ENCODE measurements around the gene STARD3. TPM values are rescaled to one million over a fixed set of nuclear protein-coding genes. Genes with fewer than 3 reads are reported as not detected.

STARD3 gene
- total RNA-seq, 1 experiment from 2014 or later = 55.5 TPM

DNA sequence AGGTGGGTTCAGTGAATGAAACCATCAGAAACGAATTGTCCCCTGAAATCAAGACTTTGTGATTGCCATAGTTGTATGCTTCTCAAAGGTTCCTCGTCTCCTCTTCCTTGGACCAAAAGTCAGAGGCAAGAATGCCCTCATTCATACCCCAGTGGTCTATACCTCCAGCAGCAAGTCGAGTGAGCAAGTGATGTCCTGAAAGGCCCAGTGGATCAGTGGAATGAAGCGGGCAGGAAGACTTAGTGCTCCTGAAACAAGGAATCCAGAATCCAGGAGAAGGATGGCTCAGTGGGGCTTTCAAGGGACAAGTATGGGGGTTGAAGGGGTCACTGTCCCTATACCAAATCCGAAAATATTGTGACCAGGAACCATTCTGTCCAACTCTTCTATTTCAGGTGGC lies 57.6 kb downstream of the STARD3 start:
- Histone ChIP-seq H3K9me3 (no peaks in the 10 kb centered on the region), H3K4me1 (peaks cover 38% of the 10 kb centered on the region), H3K27me3 (replicated peaks; ENCODE audit: control insufficient read depth, insufficient read depth, low read length) (no peaks in the 10 kb centered on the region), H3K4me3 (ENCODE audit: low read depth, low read length) (no peak overlapping the region), H3K36me3 (ENCODE audit: control insufficient read depth, insufficient read depth, low read length) (no peaks in the 10 kb centered on the region)
- BruUV-seq (replicated peaks) = no TSS peak
- DNase-seq = no peak
- intact Hi-C loops (cut with micrococcal nuclease; ENCODE audit: unreplicated experiment) = no loop called here
- peak overlapping the region; percentile 37 for H3K4me3 Mint-ChIP-seq (ENCODE audit: unreplicated experiment)
- CTCF ChIA-PET = interaction anchor here (0.6 to 2.2 kb wide), 7 partner anchors 23 to 258 kb away, joined by 3 to 15 read pairs (median 5); partner anchors contain the start of gene MIEN1
- peaks cover 11% of the 10 kb centered on the region for H3K36me3 Mint-ChIP-seq (ENCODE audit: insufficient read depth, unreplicated experiment)
- TF ChIP-seq, protein P1, sequence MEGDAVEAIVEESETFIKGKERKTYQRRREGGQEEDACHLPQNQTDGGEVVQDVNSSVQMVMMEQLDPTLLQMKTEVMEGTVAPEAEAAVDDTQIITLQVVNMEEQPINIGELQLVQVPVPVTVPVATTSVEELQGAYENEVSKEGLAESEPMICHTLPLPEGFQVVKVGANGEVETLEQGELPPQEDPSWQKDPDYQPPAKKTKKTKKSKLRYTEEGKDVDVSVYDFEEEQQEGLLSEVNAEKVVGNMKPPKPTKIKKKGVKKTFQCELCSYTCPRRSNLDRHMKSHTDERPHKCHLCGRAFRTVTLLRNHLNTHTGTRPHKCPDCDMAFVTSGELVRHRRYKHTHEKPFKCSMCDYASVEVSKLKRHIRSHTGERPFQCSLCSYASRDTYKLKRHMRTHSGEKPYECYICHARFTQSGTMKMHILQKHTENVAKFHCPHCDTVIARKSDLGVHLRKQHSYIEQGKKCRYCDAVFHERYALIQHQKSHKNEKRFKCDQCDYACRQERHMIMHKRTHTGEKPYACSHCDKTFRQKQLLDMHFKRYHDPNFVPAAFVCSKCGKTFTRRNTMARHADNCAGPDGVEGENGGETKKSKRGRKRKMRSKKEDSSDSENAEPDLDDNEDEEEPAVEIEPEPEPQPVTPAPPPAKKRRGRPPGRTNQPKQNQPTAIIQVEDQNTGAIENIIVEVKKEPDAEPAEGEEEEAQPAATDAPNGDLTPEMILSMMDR (IDR thresholded peaks at IDR 0.05; ENCODE audit: insufficient read depth in 1 of 2, low read depth in 1 of 2, low read length in 1 of 2, severe bottlenecking in 1 of 2, unreplicated experiment in 1 of 2) = no peak
- POLR2A ChIA-PET = interaction anchor here (1.1 to 2.0 kb wide), 2 partner anchors 36 to 45 kb away, joined by 9 to 11 read pairs; partner anchors contain the start of gene MIEN1
- H3K27ac Mint-ChIP-seq (ENCODE audit: unreplicated experiment) = peak overlapping the region; percentile 75
- H3K4me1 Mint-ChIP-seq (ENCODE audit: low read depth, unreplicated experiment) = peaks cover 32% of the 10 kb centered on the region
- no peaks in the 10 kb centered on the region for H3K9me3 Mint-ChIP-seq (ENCODE audit: unreplicated experiment)
- no peaks in the 10 kb centered on the region for H3K27me3 Mint-ChIP-seq (ENCODE audit: insufficient read depth, unreplicated experiment)

DNA sequence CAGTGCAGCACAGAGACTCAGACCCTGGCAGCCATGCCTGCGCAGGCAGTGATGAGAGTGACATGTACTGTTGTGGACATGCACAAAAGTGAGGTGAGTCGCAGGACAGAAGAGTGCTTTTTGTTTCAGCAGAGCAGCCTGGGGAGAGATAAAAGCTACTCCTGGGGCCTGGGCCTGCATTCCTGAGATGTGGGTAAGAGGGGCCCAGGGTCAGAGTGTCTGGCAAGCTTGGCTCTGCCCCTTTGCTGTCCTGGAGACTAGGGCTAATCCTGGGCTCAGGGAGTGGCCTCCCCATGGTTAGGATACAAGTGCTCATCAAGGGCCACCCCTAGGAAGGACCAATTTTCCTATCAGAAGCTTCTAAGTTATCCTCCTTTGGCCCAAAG lies 58.1 kb downstream of the STARD3 start:
- Mint-ChIP-seq H3K9me3 (ENCODE audit: unreplicated experiment) (no peaks in the 10 kb centered on the region), H3K4me3 (ENCODE audit: unreplicated experiment) (peak overlapping the region; percentile 37), H3K27ac (ENCODE audit: unreplicated experiment) (peak overlapping the region; percentile 75), H3K36me3 (ENCODE audit: insufficient read depth, unreplicated experiment) (peaks cover 11% of the 10 kb centered on the region), H3K4me1 (ENCODE audit: low read depth, unreplicated experiment) (peaks cover 35% of the 10 kb centered on the region), H3K27me3 (ENCODE audit: insufficient read depth, unreplicated experiment) (no peaks in the 10 kb centered on the region)
- CTCF ChIA-PET = interaction anchor here (0.6 to 2.2 kb wide), 8 partner anchors 10 to 258 kb away, joined by 3 to 15 read pairs (median 4); partner anchors contain the start of gene MIEN1
- Histone ChIP-seq H3K27me3 (replicated peaks; ENCODE audit: control insufficient read depth, insufficient read depth, low read length) (no peaks in the 10 kb centered on the region), H3K4me1 (peaks cover 40% of the 10 kb centered on the region), H3K36me3 (ENCODE audit: control insufficient read depth, insufficient read depth, low read length) (no peaks in the 10 kb centered on the region), H3K4me3 (ENCODE audit: low read depth, low read length) (no peak overlapping the region), H3K9me3 (no peaks in the 10 kb centered on the region)
- POLR2A ChIA-PET = interaction anchor here (0.6 to 2.0 kb wide), 3 partner anchors 35 to 221 kb away, joined by 4 to 11 read pairs (median 9); partner anchors contain the start of gene MIEN1
- intact Hi-C loops (cut with micrococcal nuclease; ENCODE audit: unreplicated experiment) = loop anchor here (1.0 kb wide), 2 partner anchors 8 to 20 kb away; no protein-coding TSS in a partner anchor
- peak; percentile 61 to 79 for DNase-seq
- no TSS peak for BruUV-seq (replicated peaks)
- TF ChIP-seq, protein P1 (IDR thresholded peaks at IDR 0.05; ENCODE audit: insufficient read depth in 1 of 2, low read depth in 1 of 2, low read length in 1 of 2, severe bottlenecking in 1 of 2, unreplicated experiment in 1 of 2) = no peak

GRCh38 chr17:39696731-39697130 lies 59.8 kb downstream of the STARD3 start:
- ChIA-PET POLR2A (no interaction called here), CTCF (interaction anchor here (2.2 kb wide), 1 partner anchor 25 kb away, joined by 15 read pairs; no protein-coding TSS in a partner anchor)
- DNase-seq = no peak
- no peak overlapping the region for H3K4me3 Mint-ChIP-seq (ENCODE audit: unreplicated experiment)
- peaks cover 43% of the 10 kb centered on the region for H3K4me1 Mint-ChIP-seq (ENCODE audit: low read depth, unreplicated experiment)
- peaks cover 11% of the 10 kb centered on the region for H3K36me3 Mint-ChIP-seq (ENCODE audit: insufficient read depth, unreplicated experiment)
- no TSS peak for BruUV-seq (replicated peaks)
- H3K4me1 ChIP-seq = peaks cover 48% of the 10 kb centered on the region
- TF ChIP-seq, protein P1 (IDR thresholded peaks at IDR 0.05; ENCODE audit: insufficient read depth in 1 of 2, low read depth in 1 of 2, low read length in 1 of 2, severe bottlenecking in 1 of 2, unreplicated experiment in 1 of 2) = no peak
- H3K27ac Mint-ChIP-seq (ENCODE audit: unreplicated experiment) = no peak overlapping the region
- intact Hi-C loops (cut with micrococcal nuclease; ENCODE audit: unreplicated experiment) = no loop called here
- no peaks in the 10 kb centered on the region for H3K27me3 Mint-ChIP-seq (ENCODE audit: insufficient read depth, unreplicated experiment)
- no peaks in the 10 kb centered on the region for H3K36me3 ChIP-seq (ENCODE audit: control insufficient read depth, insufficient read depth, low read length)
- no peaks in the 10 kb centered on the region for H3K27me3 ChIP-seq (replicated peaks; ENCODE audit: control insufficient read depth, insufficient read depth, low read length)
- no peaks in the 10 kb centered on the region for H3K9me3 ChIP-seq
- no peaks in the 10 kb centered on the region for H3K9me3 Mint-ChIP-seq (ENCODE audit: unreplicated experiment)
- H3K4me3 ChIP-seq (ENCODE audit: low read depth, low read length) = no peak overlapping the region

All from Caco-2 (cell line).